Ovary (tissue), 9 donors: Measurements from ENCODE around the gene PLB1. TPM values are rescaled to one million over a fixed set of nuclear protein-coding genes. Genes with fewer than 3 reads are reported as not detected.

ENCODE experiments used
- DNase-seq, 5 donors: peaks; one replicate each; pipeline ENCODE4 v3.0.0-alpha.2; 2019 to 2020
- H3K27ac ChIP-seq, 2 donors: fragments of 200-600 bp; one replicate each; pipeline versions ENCODE4 v1.5.1 to v1.8.0; 2019 to 2022
- H3K27me3 ChIP-seq: fragments of 200-600 bp; one replicate; pipeline ENCODE4 v1.8.0; 2022
- H3K36me3 ChIP-seq: fragments of 200-600 bp; sonication (generic); one replicate; pipeline ENCODE4 v1.5.1; 2019
- H3K4me1 ChIP-seq: one replicate; pipeline ENCODE4 v1.8.1; 2013; ENCODE audit warnings: mild to moderate bottlenecking, moderate library complexity; ENCODE audit not compliant: insufficient read depth
- H3K4me3 ChIP-seq: fragments of 200-600 bp; sonication (generic); one replicate; pipeline ENCODE4 v1.5.1; 2017
- H3K9me3 ChIP-seq, 2 donors: fragments of 200-600 bp in 1 of 2; sonication (generic) in 1 of 2; one replicate each; pipeline versions ENCODE4 v1.5.1 to v1.8.1; 2013 to 2019; ENCODE audit warnings: mild to moderate bottlenecking in 1 of 2, moderate library complexity in 1 of 2
- EP300 ChIP-seq: sonication (generic); formaldehyde crosslinking; IDR thresholded peaks from one replicate; pipeline ENCODE4 v1.6.1; 2017; ENCODE audit warnings: antibody characterized with exemption
- POLR2A ChIP-seq: fragments of 450-650 bp; IDR thresholded peaks from one replicate; pipeline ENCODE4 v1.6.1; 2017; ENCODE audit warnings: antibody characterized with exemption, mild to moderate bottlenecking, moderate library complexity
- WGBS, 3 donors: extraction: QIAGEN DNeasy Blood & Tissue Kit in 1 of 3; methylation state at CpG; one replicate each; pipeline versions ENCODE4 v1.1.5 to v1.1.7; 2013 to 2017; 5-methylcytosine and 5-hydroxymethylcytosine counted together
- intact Hi-C, 4 donors: fragments of 100-400 bp; cut with DNase I; formaldehyde crosslinking; loops; one replicate each; pipeline versions ENCODE4 v1.11.0 to v1.15.1; 2022 to 2023
- polyA plus RNA-seq, 2 donors: library from polyadenylated mRNA; stranded (reverse); fragments of 200-250 nt in 1 of 2; fragments of 350-450 nt in 1 of 2; fragmentation: Illumina TruSeq in 1 of 2; extraction: RNeasy Lipid Tissue Mini Kit (QIAGEN cat#74804) in 1 of 2; gene quantifications; one replicate each; pipeline ENCODE4 v1.2.3, GENCODE V29; 2013 to 2014
- total RNA-seq, 7 donors: library from RNA; depleted of rRNA in 2 of 7; stranded (reverse); fragments of >200 nt in 2 of 7; fragmentation: NEBNext Ultra II Directional in 3 of 7; extraction: Animal tissue kit (Norgen Biotek cat#: 25700) in 3 of 7; gene quantifications; one replicate each; pipeline versions ENCODE4 v1.1.0 to v1.2.4, GENCODE V29; 2016 to 2023
- TF ChIP-seq, protein P1 (sequence below), 3 donors: fragments of 450-650 bp in 2 of 3; fragments of 200-600 bp in 1 of 3; IDR thresholded peaks; one replicate each; pipeline versions ENCODE4 v1.5.1 to v1.8.0; 2016 to 2022; ENCODE audit warnings: antibody characterized with exemption in 3 of 3, mild to moderate bottlenecking in 1 of 3
- donor health status: DM: no; HTN: no; CAD: no; lungs with moderate emphysema.
- donor health status: DM: no; HTN: no; CAD: no.
- donor health status: Bipolar disorder and iron deficiency.
- donor health status: DM: yes; HTN: yes; CAD: no.
- donor health status: DM: no; HTN: no; CAD: no.
- donor health status: DM: yes; HTN: yes; CAD: no.

Gene PLB1
- total and polyA plus RNA-seq, 9 donors: 0.99 to 9.3 (median 2.7) TPM

DNA sequence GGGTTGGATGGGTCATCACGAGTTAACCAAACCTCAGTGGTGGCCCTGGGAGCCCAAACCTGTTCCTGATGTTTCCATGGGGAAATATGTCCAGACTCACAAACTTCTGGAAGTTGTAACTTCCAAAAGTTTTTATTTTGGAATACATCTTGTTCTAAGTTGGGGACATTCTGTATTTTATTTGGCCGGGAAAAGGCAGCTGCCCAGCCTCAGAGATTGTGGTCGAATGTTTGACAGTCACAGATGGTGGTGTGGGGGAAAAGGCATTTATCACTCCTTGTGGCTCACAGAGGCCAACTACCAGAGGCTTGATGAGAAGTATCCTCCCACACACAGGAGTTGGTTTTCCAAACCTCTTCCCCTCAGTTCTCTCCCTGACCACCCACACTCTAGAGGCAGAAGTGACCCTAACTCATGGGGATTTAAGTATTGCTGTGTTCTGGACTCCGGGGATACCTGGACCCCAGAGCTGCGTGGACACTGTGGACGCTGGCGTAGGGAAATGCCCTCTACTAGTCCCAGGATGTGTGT, 131.1 kb downstream of the PLB1 start:
- Histone ChIP-seq H3K4me1 (peaks cover 24% of the 10 kb centered on the region), H3K27ac (peak overlapping the region; percentile 86 to 96), H3K27me3 (no peaks in the 10 kb centered on the region), H3K4me3 (no peak overlapping the region), H3K36me3 (no peaks in the 10 kb centered on the region), H3K9me3 (no peaks in the 10 kb centered on the region)
- intact Hi-C loops: loop anchor here in 2 of 4 donors (5.0 to 10.0 kb wide), 3 partner anchors 35 to 128 kb away; partner anchors contain the start of gene PPP1CB (in 2 of the 2)
- peak in 4 of 5 donors; percentile 56 to 82 (median 76) for DNase-seq
- TF ChIP-seq EP300 (peak; percentile 96), POLR2A (no peak)
- TF ChIP-seq, protein P1, sequence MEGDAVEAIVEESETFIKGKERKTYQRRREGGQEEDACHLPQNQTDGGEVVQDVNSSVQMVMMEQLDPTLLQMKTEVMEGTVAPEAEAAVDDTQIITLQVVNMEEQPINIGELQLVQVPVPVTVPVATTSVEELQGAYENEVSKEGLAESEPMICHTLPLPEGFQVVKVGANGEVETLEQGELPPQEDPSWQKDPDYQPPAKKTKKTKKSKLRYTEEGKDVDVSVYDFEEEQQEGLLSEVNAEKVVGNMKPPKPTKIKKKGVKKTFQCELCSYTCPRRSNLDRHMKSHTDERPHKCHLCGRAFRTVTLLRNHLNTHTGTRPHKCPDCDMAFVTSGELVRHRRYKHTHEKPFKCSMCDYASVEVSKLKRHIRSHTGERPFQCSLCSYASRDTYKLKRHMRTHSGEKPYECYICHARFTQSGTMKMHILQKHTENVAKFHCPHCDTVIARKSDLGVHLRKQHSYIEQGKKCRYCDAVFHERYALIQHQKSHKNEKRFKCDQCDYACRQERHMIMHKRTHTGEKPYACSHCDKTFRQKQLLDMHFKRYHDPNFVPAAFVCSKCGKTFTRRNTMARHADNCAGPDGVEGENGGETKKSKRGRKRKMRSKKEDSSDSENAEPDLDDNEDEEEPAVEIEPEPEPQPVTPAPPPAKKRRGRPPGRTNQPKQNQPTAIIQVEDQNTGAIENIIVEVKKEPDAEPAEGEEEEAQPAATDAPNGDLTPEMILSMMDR (IDR thresholded peaks at IDR 0.05): peak in 1 of 3 donors; percentile 11
- 17 to 23% (median 20%) methylated on average over 7 of the region's 7 CpGs for WGBS, 3 donors

DNA sequence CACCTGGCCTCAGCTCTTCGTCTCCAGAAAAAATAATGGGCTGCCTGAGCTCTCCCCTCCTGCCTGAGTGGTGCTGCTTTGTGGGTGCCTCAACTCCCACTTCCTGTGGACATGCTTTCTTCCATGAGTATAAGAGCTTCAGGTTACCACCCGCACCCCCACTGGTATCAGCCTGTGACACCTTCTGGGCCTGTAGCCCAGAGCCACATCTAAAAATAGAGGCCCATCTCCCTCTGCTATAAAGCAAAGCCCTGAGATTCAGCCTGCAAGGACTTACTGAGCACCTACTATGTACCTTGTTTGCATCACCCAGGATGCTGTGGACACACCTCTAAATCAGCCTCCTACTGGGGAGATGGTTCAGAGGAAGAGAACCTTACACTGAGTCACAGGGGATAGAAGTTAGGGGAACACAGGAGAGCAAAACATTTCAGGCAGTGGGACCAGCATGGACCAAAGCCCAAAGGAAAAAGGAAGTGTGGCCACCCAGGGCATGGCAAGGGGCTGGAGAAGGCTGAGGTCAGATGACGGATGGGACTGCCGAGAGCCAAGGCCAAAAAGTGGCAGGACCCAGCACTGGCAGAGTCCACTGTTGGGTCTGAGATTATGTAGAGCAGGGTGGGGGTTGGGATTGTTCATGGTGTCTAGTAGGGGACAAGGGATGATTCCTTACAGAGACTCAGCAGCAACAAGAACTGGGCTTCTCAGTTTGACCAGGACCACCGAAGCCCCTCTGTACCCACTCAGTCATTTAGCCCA, 132.0 kb downstream of the PLB1 start:
- Histone ChIP-seq H3K36me3 (no peaks in the 10 kb centered on the region), H3K4me1 (peaks cover 23% of the 10 kb centered on the region), H3K4me3 (no peak overlapping the region), H3K27ac (peak overlapping the region; percentile 56 to 86), H3K9me3 (no peaks in the 10 kb centered on the region), H3K27me3 (no peaks in the 10 kb centered on the region)
- TF ChIP-seq POLR2A (no peak), EP300 (no peak)
- TF ChIP-seq, protein P1 (IDR thresholded peaks at IDR 0.05): no peak
- intact Hi-C loops: loop anchor here in 2 of 4 donors (5.0 to 10.0 kb wide), 3 partner anchors 34 to 127 kb away; partner anchors contain the start of gene PPP1CB (in 2 of the 2)
- peak in 2 of 5 donors; percentile 57 to 63 for DNase-seq
- WGBS, 3 donors: 73 to 79% (median 78%) methylated on average over 5 of the region's 5 CpGs

DNA sequence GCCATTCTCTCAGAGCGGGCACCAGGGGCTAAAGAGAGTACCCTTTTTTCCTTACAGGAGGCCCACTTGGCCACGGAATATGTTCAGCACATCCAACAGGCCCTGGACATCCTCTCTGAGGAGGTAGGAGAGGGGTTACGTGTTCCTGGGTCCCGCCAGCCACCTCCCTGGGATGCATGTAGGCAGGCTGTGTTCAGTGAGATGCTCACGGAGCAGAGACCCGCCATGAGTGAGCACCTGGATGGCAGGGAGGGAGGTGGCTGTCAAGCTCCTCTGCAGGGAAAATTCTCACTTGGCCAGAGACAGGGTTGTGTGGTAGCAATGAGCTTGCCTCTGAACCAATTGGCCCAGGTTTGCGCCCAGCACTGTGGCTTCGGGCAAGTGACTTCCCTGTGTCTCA, 132.6 kb downstream of the PLB1 start:
- Histone ChIP-seq H3K27me3 (no peaks in the 10 kb centered on the region), H3K4me3 (no peak overlapping the region), H3K4me1 (peaks cover 26% of the 10 kb centered on the region), H3K27ac (no peak overlapping the region), H3K36me3 (no peaks in the 10 kb centered on the region), H3K9me3 (no peaks in the 10 kb centered on the region)
- WGBS, 3 donors: 94 to 98% (median 96%) methylated on average over 8 of the region's 8 CpGs
- DNase-seq: peak in 1 of 5 donors; percentile 39
- intact Hi-C loops: loop anchor here in 2 of 4 donors (5.0 to 10.0 kb wide), 3 partner anchors 34 to 126 kb away; partner anchors contain the start of gene PPP1CB (in 2 of the 2)
- no peak for TF ChIP-seq POLR2A
- TF ChIP-seq, protein P1 (IDR thresholded peaks at IDR 0.05): no peak
- TF ChIP-seq EP300: no peak

DNA sequence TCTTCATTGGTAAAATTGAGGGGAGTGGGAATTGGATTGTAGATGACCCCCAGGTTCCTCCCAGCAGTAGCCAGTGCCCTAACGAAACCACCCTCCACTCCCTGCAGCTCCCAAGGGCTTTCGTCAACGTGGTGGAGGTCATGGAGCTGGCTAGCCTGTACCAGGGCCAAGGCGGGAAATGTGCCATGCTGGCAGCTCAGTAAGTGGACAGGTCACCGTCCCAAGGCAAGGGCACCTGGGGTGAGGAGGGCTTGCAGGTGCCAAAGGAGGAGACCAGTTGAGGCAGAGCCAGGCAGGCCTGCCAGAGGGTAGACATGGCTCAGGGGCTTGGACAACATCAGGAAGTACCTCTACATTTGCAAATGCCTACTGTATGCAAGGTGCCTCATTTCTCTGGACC, 133.1 kb downstream of the PLB1 start:
- Histone ChIP-seq H3K27ac (no peak overlapping the region), H3K27me3 (no peaks in the 10 kb centered on the region), H3K4me3 (no peak overlapping the region), H3K36me3 (no peaks in the 10 kb centered on the region), H3K4me1 (peaks cover 31% of the 10 kb centered on the region), H3K9me3 (no peaks in the 10 kb centered on the region)
- intact Hi-C loops: loop anchor here in 2 of 4 donors (5.0 to 10.0 kb wide), 3 partner anchors 33 to 126 kb away; partner anchors contain the start of gene PPP1CB (in 2 of the 2)
- 93 to 96% (median 94%) methylated on average over 5 of the region's 5 CpGs for WGBS, 3 donors
- DNase-seq: peak in 1 of 5 donors; percentile 46
- TF ChIP-seq POLR2A: no peak
- TF ChIP-seq, protein P1 (IDR thresholded peaks at IDR 0.05): no peak
- no peak for TF ChIP-seq EP300
